Hepatocyte (in vitro differentiated cells): ENCODE measurements around the gene KIF5B. TPM values are rescaled to one million over a fixed set of nuclear protein-coding genes. Genes with fewer than 3 reads are reported as not detected.

Experiments
- DNase-seq: peaks from one replicate; pipeline ENCODE4 v3.0.0-alpha.2; 2016; ENCODE audit warnings: low spot score
- H2AFZ ChIP-seq: fragments of 200-600 bp; sonication (generic); 2 replicates; pipeline ENCODE4 v1.6.0; 2016; ENCODE audit warnings: antibody characterized with exemption, mild to moderate bottlenecking
- H3K27ac ChIP-seq: fragments of 200-600 bp; sonication (generic); 2 replicates; pipeline ENCODE4 v1.5.1; 2016; ENCODE audit warnings: mild to moderate bottlenecking
- H3K27me3 ChIP-seq: fragments of 200-600 bp; sonication (generic); 2 replicates; pipeline ENCODE4 v1.6.1; 2016
- H3K36me3 ChIP-seq: fragments of 200-600 bp; sonication (generic); replicated peaks from 2 replicates; pipeline ENCODE4 v1.5.1; 2016; ENCODE audit warnings: low read depth; ENCODE audit not compliant: insufficient read depth
- H3K4me1 ChIP-seq: fragments of 200-600 bp; sonication (generic); 2 replicates; pipeline ENCODE4 v1.5.1; 2016; ENCODE audit warnings: mild to moderate bottlenecking, moderate library complexity; ENCODE audit not compliant: insufficient read depth
- H3K4me2 ChIP-seq: fragments of 200-600 bp; sonication (generic); 2 replicates; pipeline ENCODE4 v1.6.0; 2016
- H3K4me3 ChIP-seq: fragments of 200-600 bp; sonication (generic); 2 replicates; pipeline ENCODE4 v1.5.1; 2016; ENCODE audit warnings: mild to moderate bottlenecking
- H3K79me2 ChIP-seq: fragments of 200-600 bp; sonication (generic); 2 replicates; pipeline ENCODE4 v1.6.0; 2017; ENCODE audit warnings: mild to moderate bottlenecking
- H3K9me2 ChIP-seq: fragments of 200-600 bp; sonication (generic); replicated peaks from 2 replicates; pipeline ENCODE4 v1.6.0; 2017; ENCODE audit warnings: mild to moderate bottlenecking; ENCODE audit not compliant: insufficient read depth
- H3K9me3 ChIP-seq: fragments of 200-600 bp; sonication (generic); 2 replicates; pipeline ENCODE4 v1.5.1; 2016; ENCODE audit warnings: low read depth, mild to moderate bottlenecking
- H4K20me1 ChIP-seq: fragments of 200-600 bp; sonication (generic); 2 replicates; pipeline ENCODE4 v1.6.0; 2016; ENCODE audit warnings: mild to moderate bottlenecking; ENCODE audit not compliant: insufficient read depth, poor library complexity, severe bottlenecking
- CTCF ChIP-seq: fragments of 200-600 bp; sonication (generic); IDR thresholded peaks from 2 replicates; pipeline ENCODE4 v1.5.1; 2016; ENCODE audit warnings: antibody characterized with exemption, mild to moderate bottlenecking; ENCODE audit not compliant: poor library complexity
- EZH2 ChIP-seq: fragments of 200-600 bp; sonication (generic); IDR thresholded peaks from 2 replicates; pipeline ENCODE4 v1.6.1; 2016; ENCODE audit warnings: antibody characterized with exemption, mild to moderate bottlenecking, borderline replicate concordance
- EZH2phosphoT487 ChIP-seq: fragments of 200-600 bp; sonication (generic); IDR thresholded peaks from one replicate; pipeline ENCODE4 v1.6.1; 2018; ENCODE audit warnings: antibody characterized with exemption, mild to moderate bottlenecking, low read depth, moderate library complexity; ENCODE audit not compliant: unreplicated experiment, severe bottlenecking
- WGBS: methylation state at CpG from one replicate; pipeline ENCODE4 v1.1.6; 2016; ENCODE audit warnings: low lambda C conversion rate; ENCODE audit errors: missing lambda C conversion rate; 5-methylcytosine and 5-hydroxymethylcytosine counted together
- polyA plus RNA-seq: library from polyadenylated mRNA; unstranded; fragments of >200 nt; fragmentation: Nextera tagmentation; extraction: Ambion mirVana; gene quantifications from 2 replicates; pipeline ENCODE4 v1.2.1, GENCODE V29; 2016
- total RNA-seq: library from RNA; depleted of rRNA; stranded (reverse); fragments of >200 nt; gene quantifications from 2 replicates; pipeline ENCODE4 v1.2.3, GENCODE V29; 2014

The KIF5B gene
- total and polyA plus RNA-seq, 2 experiments from 2014 or later = 51.6 to 141 TPM

- H3K4me1 ChIP-seq = no peaks in the 10 kb centered on the region
- no peak overlapping the region for H2AFZ ChIP-seq
- H3K9me3 ChIP-seq = no peaks in the 10 kb centered on the region
- no peaks in the 10 kb centered on the region for H3K9me2 ChIP-seq
- H3K4me3 ChIP-seq = no peak overlapping the region
- H3K27me3 ChIP-seq = no peaks in the 10 kb centered on the region
- TF ChIP-seq EZH2 (no peak), EZH2phosphoT487 (no peak), CTCF (no peak)
- no peak for DNase-seq
- no peak overlapping the region for H3K4me2 ChIP-seq
- H3K79me2 ChIP-seq = no peaks in the 10 kb centered on the region
- no peak overlapping the region for H3K27ac ChIP-seq
- no peaks in the 10 kb centered on the region for H3K36me3 ChIP-seq
- WGBS = 94% methylated on average over 2 of the region's 2 CpGs
- H4K20me1 ChIP-seq = no peaks in the 10 kb centered on the region
These were observed 37.4 kb upstream of the KIF5B start for GRCh38 chr10:32093650-32094049.

- DNase-seq = no peak
- H3K4me1 ChIP-seq = no peaks in the 10 kb centered on the region
These were observed 34.8 kb upstream of the KIF5B start for GRCh38 chr10:32091046-32091445.

GRCh38 chr10:32084185-32084851, 28.1 kb upstream of the KIF5B start:
- H2AFZ ChIP-seq = no peak overlapping the region
- no peaks in the 10 kb centered on the region for H4K20me1 ChIP-seq
- no peak overlapping the region for H3K4me2 ChIP-seq
- H3K9me3 ChIP-seq = no peaks in the 10 kb centered on the region
- no peaks in the 10 kb centered on the region for H3K4me1 ChIP-seq
- no peaks in the 10 kb centered on the region for H3K36me3 ChIP-seq
- H3K79me2 ChIP-seq = no peaks in the 10 kb centered on the region
- no peaks in the 10 kb centered on the region for H3K9me2 ChIP-seq
- no peak for DNase-seq
- 87% methylated on average over 6 of the region's 6 CpGs for WGBS
- H3K27me3 ChIP-seq = no peaks in the 10 kb centered on the region
- TF ChIP-seq EZH2 = no peak
- no peak for TF ChIP-seq EZH2phosphoT487
- TF ChIP-seq CTCF = no peak
- no peak overlapping the region for H3K4me3 ChIP-seq
- no peak overlapping the region for H3K27ac ChIP-seq

More at GRCh38 chr10:32091046-32091445, 34.8 kb upstream of the KIF5B start:
- Histone ChIP-seq H3K27ac (no peak overlapping the region), H3K4me2 (no peak overlapping the region), H4K20me1 (no peaks in the 10 kb centered on the region), H3K4me3 (no peak overlapping the region), H2AFZ (no peak overlapping the region), H3K9me2 (no peaks in the 10 kb centered on the region), H3K9me3 (no peaks in the 10 kb centered on the region), H3K27me3 (no peaks in the 10 kb centered on the region), H3K79me2 (no peaks in the 10 kb centered on the region), H3K36me3 (no peaks in the 10 kb centered on the region)
- TF ChIP-seq EZH2 (no peak), CTCF (no peak), EZH2phosphoT487 (no peak)
